Hematopoietic multipotent progenitor cell treated with erythropoietin and hydrocortisone succinate and interleukin-3 and kit ligand, for 17 days (in vitro differentiated cells): Measurements from ENCODE around the gene CPNE2.

ENCODE experiments used
- DNase-seq: peaks from one replicate; pipeline ENCODE4 v3.0.0-alpha.2; 2015; ENCODE audit warnings: low spot score

Gene CPNE2

DNA sequence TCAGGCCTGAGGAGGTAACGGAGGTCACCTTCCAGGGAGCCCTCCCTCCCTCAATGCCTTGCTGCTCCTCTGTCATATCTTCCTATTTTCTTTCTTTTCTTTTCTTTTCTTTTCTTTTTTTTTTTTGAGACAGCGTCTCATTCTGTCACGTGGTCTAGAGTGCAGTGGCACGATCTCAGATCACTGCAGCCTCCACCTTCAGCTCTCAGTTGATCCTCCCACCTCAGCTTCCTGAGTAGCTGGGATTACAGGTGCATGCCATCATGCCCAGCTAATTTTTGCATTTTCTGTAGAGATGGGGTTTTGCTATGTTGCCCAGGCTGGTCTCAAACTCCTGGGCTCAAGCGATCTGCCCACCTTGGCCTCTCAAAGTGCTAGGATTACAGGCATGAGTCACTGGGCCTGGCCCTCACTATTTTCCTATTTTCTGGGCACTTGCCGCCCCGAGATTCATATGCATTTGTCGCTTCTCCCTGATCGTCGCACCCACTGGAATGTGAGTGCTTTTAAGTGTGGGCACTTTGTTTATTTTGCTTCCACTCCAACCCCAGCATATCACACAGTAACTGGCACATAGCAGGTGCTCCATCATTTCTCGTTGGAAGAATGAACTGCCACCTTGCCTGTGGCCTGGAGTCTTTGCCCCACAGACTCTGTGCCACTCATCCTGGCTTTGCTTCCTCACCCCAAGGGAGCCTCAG, 31.7 kb downstream of the CPNE2 start:
- DNase-seq, result no peak

DNA sequence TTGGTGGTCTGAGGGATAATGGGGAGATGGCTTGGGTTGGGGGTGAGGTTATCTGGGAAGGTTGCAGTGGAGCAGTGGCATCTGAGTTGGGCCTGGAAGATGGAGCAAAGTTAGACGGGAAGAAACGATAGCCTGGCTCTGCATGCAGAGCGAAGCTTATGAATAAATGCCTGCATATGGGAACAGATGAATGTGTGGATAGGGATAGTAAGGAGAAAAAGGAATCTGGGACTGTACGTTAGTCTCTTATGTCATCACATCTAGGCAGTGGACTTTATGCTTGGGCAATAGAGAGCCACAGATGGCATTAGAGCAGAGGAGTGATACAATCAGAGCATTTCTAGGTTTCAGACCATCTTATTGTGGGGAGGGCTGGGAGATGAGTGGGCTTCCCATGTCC, 33.0 kb downstream of the CPNE2 start:
- no peak for DNase-seq

DNA sequence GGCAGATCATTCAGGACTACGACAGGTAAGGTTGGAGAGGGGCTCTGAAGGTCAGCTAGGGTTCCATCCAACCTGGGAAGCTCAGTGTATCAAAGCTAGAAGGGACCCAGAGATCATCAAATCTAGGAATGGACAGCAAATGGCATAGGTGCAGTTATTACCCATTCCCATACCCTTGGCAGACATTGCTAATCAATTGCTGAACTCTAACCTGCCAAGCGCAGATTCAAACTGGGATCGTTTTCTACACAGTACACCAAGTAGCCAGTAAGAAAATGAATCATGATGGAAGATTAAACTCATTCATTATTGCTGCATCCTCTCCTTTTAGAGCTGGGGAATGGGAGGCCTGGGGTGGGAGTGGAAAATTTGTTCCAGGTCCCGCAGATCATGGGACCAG, 33.6 kb downstream of the CPNE2 start:
- no peak for DNase-seq

DNA sequence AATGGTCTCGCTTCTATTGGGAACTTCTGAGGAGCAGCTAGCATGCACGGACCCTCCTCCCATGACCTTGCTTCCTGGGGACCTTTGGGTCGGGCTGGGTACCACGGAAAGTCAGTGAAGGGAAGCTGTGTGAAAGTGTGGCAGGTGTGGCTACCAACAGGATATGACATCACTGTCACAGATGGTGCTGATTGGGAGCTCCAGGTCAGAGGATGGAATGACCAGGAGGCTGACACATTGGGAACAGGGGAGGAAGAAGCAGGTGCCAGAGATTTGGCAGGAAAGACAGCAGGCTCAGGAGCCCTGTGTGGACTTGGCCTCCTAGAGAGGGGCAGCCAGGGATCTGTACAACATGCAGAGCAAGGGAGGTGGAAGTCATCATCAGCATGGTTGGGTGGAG, 34.0 kb downstream of the CPNE2 start:
- DNase-seq, result no peak

DNA sequence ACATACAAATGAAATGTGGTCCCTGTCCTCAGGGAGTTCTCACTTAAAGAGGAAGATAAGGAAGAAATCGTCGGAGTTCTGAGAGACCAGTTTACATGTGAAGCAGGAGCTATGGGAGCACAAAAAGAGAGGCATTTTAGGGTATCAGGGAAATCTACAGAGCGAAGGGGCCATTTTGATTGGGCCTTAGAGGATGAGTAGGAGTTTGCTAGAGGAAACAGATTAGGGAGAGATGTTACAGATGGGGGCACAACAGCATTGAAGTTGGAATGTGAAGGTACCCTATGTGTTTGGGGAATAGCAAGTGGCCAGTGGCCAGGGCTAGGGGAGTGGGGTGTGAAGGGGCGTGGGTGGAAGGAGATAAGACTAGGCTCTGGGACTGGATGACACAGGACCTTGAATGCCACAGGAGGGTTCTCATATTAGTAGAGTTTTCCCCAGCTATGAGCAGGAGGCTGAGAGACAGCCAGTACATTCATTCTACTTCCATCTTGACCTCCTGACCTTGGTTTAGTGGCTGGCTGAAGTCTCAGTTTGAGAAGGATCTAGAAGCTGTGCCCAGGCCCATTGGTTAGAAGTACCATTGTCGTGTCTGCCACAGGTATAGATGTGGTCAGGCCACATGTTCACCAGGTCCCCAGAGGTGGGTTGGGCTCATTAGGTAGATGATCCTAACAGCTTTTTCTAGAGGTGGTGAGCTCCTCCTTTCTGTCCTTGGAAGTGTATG, 34.8 kb downstream of the CPNE2 start:
- no peak for DNase-seq

DNA sequence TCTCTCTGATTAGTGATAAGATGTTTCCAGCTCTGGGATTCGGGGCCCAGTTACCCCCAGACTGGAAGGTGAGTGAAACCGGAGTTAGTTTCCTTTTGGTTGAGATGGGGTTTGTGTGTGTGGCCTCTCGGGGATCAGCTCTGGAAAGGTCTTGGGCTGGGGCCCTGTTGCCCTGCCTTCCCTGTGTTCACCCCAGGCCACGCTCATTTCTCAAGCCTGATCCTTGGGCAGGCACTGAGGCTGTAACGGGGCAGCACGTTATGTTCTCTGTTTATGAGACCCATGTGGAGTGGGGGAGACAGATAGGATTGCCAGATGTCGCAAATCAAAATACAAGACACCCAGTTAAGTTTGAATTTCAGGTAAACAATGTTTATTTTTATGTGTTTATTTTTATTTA, 35.5 kb downstream of the CPNE2 start:
- no peak for DNase-seq

DNA sequence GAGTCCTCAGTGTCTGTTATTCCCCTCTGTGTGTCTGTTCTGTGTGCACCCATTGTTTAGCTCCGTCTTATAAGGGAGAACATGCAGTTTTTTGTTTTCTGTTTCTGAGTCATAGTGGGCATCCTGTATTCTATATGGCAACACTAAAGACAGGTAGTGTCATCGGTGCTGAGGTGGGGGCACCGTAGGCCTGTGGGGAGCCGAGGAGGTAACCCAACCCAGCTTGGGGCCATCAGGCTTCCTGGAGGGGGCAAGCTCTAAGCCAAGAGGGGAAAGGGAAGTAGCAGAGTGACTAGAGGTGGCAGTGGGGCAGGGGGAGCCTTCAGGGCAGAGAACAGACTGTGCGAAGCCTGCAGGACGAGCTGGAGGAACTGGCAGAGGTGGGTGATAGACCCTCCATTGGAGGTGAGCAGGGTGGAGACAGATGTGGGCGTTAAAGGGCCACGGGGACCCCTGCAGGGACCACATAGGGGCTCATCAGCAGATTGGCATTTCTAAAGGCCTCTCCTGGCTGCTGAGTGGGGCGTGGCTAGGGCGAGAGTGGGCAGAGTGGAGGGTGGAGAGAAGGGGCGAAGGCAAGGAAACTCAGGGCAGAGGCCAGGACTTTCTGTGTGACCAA, 36.5 kb downstream of the CPNE2 start:
- no peak for DNase-seq

DNA sequence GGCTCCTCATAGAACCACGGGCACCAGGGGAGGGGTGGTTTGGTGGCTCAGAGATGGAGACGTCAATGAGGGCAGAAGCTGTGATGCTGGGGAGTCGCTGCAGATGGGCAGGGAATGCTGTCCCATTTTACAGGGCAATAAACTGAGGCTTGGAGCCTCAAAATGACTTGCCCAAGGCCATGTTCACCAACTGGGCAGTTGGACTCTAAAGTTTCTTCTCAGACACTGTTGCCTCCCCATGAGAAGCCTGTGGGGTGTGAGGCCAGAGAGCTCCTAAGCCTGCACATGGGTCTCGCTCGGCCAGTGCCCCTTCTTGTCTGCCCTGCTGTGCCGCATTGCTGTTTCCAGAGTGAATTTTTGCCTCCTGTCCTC, 38.6 kb downstream of the CPNE2 start:
- DNase-seq, result no peak

DNA sequence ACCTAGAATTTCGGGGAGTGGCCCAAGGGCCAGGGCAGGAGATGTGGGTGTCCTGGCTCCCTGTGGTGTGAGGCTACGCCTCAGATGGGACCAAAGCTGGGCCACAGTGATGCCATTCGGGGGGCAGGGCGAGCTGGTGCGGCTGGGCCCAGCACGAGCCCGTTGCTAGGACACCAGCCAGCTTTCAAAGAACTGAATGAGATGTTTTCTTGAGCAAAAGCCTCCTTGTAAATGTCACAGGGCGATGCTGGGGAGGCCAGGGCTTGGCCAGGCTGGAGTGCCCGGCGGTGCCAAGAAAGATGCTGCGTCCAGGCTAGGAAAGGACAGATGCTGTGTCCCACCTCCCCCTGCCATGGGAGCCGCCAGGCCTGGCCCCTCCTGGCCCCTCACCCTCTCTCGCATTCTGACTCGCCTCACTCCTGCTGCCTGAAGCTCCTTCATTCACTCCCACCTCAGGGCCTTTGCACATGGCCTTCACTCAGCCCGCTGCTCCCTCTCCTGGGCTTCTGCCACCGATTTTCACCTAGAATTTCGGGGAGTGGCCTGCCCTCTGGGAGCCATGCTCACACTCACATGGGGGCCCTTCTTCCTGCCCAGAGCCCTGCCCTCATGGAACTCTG, 39.1 kb downstream of the CPNE2 start:
- no peak for DNase-seq

DNA sequence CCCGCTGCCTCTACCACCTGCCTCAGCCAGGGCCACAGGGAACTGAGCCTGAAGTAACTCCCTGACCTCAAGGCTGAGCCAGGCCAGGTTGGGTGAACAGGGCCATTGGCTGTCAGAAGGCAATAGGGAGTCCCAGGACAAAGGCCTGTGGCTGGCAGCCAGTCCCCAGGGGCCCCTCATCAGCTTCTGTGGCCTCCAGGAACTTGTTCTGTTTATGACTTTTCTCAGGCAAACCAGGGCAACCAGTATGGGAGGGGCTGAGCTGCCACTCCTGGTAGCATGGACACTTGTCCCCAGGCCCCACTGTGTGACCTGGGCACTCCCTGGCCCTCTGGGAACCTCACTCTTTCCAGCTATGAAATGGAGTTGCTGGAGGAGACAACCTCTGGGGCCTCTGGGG, 40.1 kb downstream of the CPNE2 start:
- no peak for DNase-seq

DNA sequence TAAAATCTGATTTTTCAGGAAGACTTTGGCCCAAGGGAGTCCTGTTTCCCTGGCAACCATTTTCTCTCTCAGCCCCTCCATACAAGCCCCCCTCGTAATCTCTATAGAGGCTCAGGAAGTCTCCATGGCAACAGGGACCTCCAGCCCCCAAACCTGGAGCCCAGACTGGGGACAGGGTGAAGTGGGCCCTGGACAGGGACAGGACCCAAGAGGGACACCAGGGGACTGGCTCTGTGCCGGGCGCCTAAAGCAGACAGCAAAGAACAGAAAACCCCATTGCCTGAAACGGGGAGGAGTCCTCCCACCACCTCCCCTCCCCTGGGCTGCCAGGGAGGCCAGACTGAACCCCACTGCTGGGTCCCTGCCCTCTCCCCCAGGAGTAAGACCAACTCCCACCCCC, 40.6 kb downstream of the CPNE2 start:
- no peak for DNase-seq

DNA sequence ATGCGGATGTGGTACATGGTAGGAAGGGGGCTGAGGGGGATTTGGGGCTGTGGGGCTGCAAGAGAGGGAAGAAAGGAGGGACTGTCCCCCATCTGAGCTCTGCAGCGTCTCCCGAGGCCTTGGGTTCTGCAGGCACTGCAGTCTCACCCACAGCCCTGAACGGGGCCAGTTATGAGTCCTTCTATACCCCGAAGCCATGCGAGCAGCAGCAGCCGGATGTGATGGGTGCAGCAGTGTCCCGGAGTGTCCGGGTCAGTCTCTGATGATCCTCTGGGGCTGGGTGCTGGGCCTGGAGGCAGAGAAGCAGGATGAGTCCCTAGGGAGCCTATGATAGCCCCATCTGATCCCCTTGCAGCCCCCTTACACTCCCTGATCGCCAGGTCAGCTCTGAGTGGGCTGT, 41.5 kb downstream of the CPNE2 start:
- DNase-seq, result no peak

DNA sequence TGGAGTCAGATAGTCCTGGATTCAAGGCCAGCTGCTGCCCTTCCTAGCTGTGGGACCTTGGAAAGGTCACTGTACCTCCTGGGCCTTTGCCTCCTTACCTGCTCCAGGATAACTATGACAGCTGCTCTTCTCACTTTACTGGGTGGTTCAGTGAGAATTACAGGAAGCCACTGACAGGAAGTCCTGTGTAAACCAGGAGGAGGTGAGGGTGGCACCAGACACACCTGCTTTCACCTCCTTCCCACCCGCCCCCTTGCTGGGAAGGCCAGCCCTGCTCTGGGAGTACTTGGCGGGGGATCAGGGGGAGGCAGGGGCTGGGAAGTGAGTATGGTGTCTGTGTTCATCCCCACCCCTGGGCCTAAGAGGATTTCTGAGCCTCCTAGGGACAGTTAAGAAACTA, 42.6 kb downstream of the CPNE2 start:
- no peak for DNase-seq

DNA sequence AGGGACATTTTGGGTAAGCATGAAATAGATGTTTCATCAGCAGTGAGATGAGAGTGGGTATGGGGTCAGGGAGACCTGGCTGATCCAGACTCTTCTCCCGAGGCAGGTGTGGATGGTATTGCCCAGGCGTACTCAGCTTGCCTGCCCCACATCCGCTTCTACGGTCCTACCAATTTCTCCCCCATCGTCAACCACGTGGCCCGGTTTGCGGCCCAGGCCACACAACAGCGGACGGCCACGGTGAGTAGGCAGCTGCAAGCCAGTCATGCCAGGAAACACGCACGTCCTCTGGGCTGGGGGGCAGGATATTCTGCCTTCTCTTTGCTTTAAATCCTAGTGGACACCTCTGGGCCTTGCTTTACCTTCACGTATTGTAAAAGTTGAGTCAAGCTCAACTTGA, 44.7 kb downstream of the CPNE2 start:
- no peak for DNase-seq

DNA sequence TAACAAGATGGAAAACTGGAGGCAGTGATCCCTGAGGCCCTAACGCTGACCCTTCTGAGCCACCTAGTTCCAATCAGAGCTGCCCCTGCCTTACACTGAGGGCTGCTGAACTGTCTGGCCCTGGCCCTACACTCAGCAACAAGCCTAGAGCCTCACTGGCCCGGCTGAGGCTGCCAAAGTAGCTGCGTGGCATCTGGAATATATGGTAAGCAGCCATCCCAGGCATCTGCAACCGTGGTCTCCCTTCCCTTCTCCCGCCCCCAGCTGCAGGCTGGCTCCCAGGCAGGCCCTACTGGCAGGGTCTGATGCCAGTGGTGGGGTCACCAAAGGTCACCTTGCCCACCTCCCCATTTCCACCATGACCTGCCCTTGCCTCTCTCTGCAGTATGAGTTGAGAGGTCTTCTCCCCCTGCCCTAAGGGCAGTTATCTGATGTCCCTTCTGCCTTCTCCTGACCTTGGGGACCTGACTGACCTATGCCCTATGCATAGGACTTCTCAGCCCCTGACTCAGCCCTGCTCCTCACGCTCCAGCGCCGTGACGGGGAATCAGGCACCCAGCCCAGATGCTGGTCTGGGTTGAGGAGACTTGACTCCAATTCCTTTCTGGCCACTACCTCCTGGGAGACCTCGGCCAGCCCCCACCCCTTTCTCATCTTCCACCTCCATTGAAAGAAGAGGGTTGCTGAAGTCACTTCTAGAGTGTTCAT, 45.3 kb downstream of the CPNE2 start:
- no peak for DNase-seq

DNA sequence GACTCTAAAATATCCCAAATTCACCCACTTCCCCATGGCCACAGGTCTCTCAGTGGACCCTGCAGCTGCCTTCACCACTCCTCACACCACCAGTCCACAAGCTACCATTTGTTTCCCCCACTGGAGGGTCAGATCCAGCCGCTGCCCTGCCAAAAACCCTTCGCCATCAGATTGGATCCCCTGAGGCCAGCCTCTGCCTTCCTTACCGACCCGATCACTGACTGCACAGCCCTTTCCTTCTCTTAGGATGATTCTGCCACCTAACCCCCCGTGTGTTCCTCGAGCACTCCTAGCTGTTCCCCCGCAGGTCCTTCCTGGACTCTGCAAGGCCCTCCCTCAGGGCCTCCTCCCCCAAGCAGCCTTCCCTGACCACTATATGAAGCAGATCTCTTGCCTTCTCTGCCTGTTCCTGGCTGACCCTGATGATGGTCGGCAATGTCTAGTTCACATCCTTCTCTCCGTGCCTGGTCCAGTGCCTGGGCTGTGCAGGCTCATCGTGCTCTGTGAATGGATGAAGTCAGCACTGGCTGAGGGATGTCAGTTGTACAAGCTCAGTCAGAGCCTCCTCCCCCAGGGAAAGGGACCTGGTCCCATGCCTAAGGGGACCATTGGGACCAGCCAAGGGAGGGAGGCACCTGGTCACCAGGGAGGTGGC, 46.0 kb downstream of the CPNE2 start:
- DNase-seq, result no peak

DNA sequence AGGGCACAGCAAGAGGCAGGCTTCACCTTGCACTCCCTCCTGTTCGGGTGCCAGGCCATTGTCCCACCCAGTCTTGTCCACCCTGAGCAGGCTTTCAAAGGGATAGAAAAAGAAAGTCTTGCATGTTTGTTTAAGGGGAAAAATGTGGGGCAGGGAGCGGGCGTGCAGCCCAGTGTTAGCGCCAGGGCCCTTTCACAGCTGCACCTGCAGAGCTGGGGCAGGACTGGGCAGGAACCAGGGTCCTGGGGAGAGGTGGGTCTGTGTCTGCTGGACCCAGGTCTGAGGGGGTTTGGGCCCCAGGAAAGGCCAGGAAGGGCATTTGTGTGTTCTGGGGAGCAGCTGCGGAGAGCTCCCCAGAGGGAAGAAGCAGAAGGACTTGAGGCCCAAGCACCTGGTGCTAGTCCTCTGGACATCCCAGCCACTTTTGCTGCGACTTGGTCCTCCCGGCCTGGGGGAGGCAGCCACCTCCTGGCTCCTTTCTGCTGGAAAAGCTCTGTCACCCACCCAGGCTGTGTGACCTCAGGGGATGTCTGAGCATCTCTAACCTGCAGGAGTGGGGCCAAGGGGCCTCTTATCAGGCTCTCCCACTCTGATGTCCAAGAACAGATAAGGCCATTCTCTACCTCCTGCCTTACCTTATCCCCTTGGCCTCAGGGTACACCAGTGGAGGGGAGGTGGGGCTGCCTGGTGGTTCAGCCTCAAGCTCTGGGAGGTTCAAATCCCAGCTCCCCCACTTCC, 48.7 kb downstream of the CPNE2 start:
- DNase-seq, result no peak

DNA sequence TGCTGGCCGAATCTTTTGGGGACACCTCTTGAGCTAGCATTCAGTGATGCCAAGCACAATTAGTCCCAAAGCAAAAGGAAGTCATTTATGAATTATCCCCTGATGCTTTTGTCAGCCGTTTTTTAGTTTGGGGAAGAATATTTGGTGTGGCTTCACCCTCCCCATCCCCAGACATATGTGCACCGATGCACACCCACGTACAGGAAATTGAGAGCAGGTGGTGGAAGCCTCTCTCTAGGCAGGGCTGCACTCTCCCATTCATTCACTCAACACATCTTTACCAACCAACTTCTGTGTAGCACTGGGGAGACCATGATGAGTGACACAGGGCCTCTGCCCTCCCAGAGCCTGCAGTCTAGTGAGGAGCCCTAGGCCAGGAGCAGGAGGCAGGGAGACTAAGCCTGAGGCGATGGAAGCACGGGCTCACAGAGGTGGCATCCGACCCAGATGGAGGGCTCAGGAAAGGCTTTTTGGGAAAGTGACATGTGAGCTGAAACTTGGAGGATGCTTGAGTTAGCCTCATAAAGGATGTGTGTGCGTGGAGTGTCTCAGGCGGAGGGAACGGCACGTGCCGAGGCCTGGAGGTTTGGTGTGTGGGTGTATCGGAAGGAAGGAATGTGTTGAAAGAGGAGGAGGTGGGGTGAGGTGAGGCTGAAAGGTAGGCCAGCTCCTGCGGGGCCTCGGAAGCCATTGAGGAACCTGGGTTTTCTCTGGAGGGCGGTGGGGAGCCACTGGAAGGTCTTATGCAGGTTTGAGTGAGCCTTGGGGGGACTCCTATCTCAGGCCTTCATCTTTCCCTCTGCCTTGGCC, 49.6 kb downstream of the CPNE2 start:
- DNase-seq, result no peak

DNA sequence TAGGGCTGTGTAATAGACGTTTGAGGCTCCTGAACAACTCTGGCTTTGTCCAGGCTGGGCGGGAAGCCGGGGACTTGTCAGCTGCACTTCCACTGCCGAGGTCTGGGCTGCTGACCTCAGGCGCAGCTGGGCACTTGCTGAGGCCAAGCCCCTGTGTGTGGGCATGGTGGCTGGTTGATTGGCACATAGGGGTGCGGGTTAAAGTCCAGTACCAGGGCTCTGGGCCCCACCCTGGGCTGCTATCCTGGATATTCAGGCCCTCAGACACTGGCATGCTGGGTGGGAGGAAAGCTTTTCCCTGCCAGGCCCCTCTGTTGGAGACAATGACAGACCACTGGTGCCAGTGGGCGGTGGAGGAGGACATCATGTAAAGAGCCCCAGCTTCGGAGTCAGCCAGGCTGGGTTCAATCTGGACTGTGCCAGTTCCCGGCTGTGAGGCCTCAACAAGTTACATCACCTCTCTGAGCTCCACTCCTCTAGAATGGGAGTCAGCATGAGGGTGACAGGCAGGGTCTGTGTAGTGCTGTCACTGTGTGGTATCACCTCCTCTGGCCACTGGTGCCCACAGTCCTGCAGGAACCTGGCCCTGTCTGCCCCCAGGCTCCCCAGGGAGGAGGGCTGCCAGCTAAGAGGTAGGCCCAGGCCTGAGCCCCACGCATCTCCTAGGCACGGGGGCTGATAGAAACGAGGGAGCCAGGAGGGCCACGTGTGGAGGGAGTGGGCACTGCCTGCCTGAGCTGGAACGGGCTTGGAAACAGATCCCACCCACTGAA, 51.0 kb downstream of the CPNE2 start:
- DNase-seq, result no peak

DNA sequence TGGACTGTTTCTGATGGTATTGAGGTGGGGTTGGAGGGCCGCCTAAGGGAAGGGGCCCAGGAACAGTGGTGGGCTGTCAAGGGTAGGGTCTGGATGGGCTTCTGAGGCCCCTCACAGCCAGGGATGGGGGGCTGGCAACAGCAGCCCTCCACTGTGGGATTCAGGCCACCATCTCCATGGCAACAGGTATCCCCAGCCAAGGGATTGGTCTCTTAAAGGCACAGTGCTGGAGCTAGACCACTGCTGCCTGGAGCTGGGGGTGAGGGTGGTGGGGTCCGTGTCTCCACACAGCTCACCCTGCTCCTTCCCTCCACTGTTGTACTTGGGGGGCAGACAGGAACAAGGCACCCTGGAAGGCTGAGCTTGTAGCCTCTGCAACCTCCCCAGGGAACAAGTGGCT, 51.6 kb downstream of the CPNE2 start:
- DNase-seq, result no peak
